H1 (cell line): Measurements from ENCODE around the gene ETFB. TPM values are rescaled to one million over a fixed set of nuclear protein-coding genes. Genes with fewer than 3 reads are reported as not detected.

Experiments used
- CTCF ChIA-PET: fragments of 300-600 bp; sonication (Branson Sonifier 250); formaldehyde crosslinking; loops from one replicate; lab custom pipeline; 2021; ENCODE audit not compliant: partially characterized antibody; lab: Charles Lee
- POLR2A ChIA-PET: fragments of 300-600 bp; sonication (Branson Sonifier 250); formaldehyde crosslinking; loops from one replicate; lab custom pipeline; 2021; ENCODE audit warnings: inconsistent platforms; ENCODE audit not compliant: partially characterized antibody; lab: Charles Lee
- DNase-seq, 2 experiments: peaks; one replicate each; pipeline versions ENCODE4 v3.0.0 to v3.0.0-alpha.2; 2010 to 2022; ENCODE audit warnings: low spot score in 2 of 2, low read depth in 1 of 2, mixed read lengths in 1 of 2
- FAIRE-seq: peaks from 2 replicates; lab custom pipeline; 2011; peaks lifted over from hg19 to GRCh38; lab: Jason Lieb, UNC
- H2AFZ ChIP-seq: 2 replicates; pipeline ENCODE4 v1.8.1; 2012; ENCODE audit warnings: low read length, inconsistent platforms
- H2AK5ac ChIP-seq: 2 replicates; pipeline ENCODE4 v1.6.1; 2013; ENCODE audit warnings: low read depth, low read length
- H2BK120ac ChIP-seq: replicated peaks from 2 replicates; pipeline ENCODE3; 2013; ENCODE audit warnings: low read depth, low read length, inconsistent platforms
- H2BK12ac ChIP-seq: 2 replicates; pipeline ENCODE4 v1.6.1; 2013; ENCODE audit warnings: low read depth, low read length
- H2BK15ac ChIP-seq: 2 replicates; pipeline ENCODE4 v1.6.1; 2013; ENCODE audit warnings: low read length
- H2BK20ac ChIP-seq: 2 replicates; pipeline ENCODE4 v1.6.1; 2013; ENCODE audit warnings: low read length
- H2BK5ac ChIP-seq: 2 replicates; pipeline ENCODE4 v1.6.1; 2013; ENCODE audit warnings: low read depth, low read length
- H3K14ac ChIP-seq: 2 replicates; pipeline ENCODE4 v1.6.1; 2013; ENCODE audit warnings: inconsistent platforms; ENCODE audit not compliant: insufficient read length
- H3K18ac ChIP-seq: 2 replicates; pipeline ENCODE4 v1.6.1; 2013; ENCODE audit warnings: low read length; ENCODE audit errors: extremely low read depth
- H3K23ac ChIP-seq: 2 replicates; pipeline ENCODE4 v1.6.1; 2013; ENCODE audit warnings: inconsistent platforms; ENCODE audit not compliant: insufficient read length
- H3K23me2 ChIP-seq: 2 replicates; pipeline ENCODE4 v1.6.1; 2013; ENCODE audit warnings: low read depth, low read length
- H3K27ac ChIP-seq: 2 replicates; pipeline ENCODE4 v1.6.1; 2011; ENCODE audit warnings: low read depth, low read length, inconsistent platforms
- H3K27me3 ChIP-seq, 4 experiments: replicated peaks in 1 of 4; 1 replicate in 1 of 4; 2 replicates in 3 of 4; pipeline versions ENCODE4 v1.6.1 to v1.8.1; 2011 to 2013; ENCODE audit warnings: low read length in 3 of 4, mild to moderate bottlenecking in 3 of 4, inconsistent platforms in 2 of 4, mixed read lengths in 2 of 4, moderate library complexity in 1 of 4; ENCODE audit not compliant: control insufficient read depth in 3 of 4, insufficient read depth in 3 of 4; ENCODE audit errors: extremely low read depth in 1 of 4
- H3K36me3 ChIP-seq, 4 experiments: 2 replicates each; pipeline versions ENCODE4 v1.6.1 to v1.8.1; 2011 to 2013; ENCODE audit warnings: mild to moderate bottlenecking in 4 of 4, low read length in 3 of 4, moderate library complexity in 2 of 4, control low read depth in 1 of 4, inconsistent platforms in 1 of 4; ENCODE audit not compliant: insufficient read depth in 4 of 4, control insufficient read depth in 2 of 4
- H3K4ac ChIP-seq: replicated peaks from 2 replicates; pipeline ENCODE3; 2013; ENCODE audit warnings: low read length, low read depth, mixed read lengths, inconsistent platforms; ENCODE audit not compliant: insufficient read length
- H3K4me1 ChIP-seq, 4 experiments: replicated peaks in 1 of 4; 1 replicate in 1 of 4; 2 replicates in 3 of 4; pipeline versions ENCODE4 v1.6.1 to v1.8.1; 2011 to 2013; ENCODE audit warnings: low read length in 3 of 4, inconsistent platforms in 2 of 4, mixed read lengths in 1 of 4; ENCODE audit not compliant: insufficient read depth in 4 of 4, control insufficient read depth in 3 of 4
- H3K4me2 ChIP-seq, 2 experiments: 2 replicates each; pipeline versions ENCODE4 v1.6.1 to v1.8.1; 2011 to 2013; ENCODE audit warnings: low read depth in 2 of 2, low read length in 2 of 2, control low read depth in 1 of 2, inconsistent platforms in 1 of 2, mild to moderate bottlenecking in 1 of 2; ENCODE audit not compliant: insufficient read depth in 1 of 2
- H3K4me3 ChIP-seq, 4 experiments: fragments of 200-600, 300-600 bp in 1 of 4; sonication (generic), shearing (Covaris generic), sonication (Bioruptor Twin) in 1 of 4; 2 replicates each; pipeline versions ENCODE4 v1.5.1 to v1.8.1; 2011 to 2016; ENCODE audit warnings: low read length in 4 of 4, low read depth in 3 of 4, control low read depth in 2 of 4, inconsistent platforms in 2 of 4, mild to moderate bottlenecking in 2 of 4, mixed read lengths in 1 of 4, moderate library complexity in 1 of 4; ENCODE audit not compliant: insufficient read depth in 2 of 4; ENCODE audit errors: extremely low read depth in 1 of 4
- H3K56ac ChIP-seq: replicated peaks from 2 replicates; pipeline ENCODE3; 2013; ENCODE audit warnings: low read depth, mild to moderate bottlenecking, mixed read lengths, low read length, inconsistent platforms; ENCODE audit not compliant: insufficient read length
- H3K79me1 ChIP-seq: 2 replicates; pipeline ENCODE4 v1.6.1; 2013; ENCODE audit warnings: low read depth, low read length, control low read depth
- H3K79me2 ChIP-seq, 2 experiments: 2 replicates each; pipeline versions ENCODE4 v1.6.1 to v1.8.1; 2012 to 2013; ENCODE audit warnings: low read length in 2 of 2, mild to moderate bottlenecking in 2 of 2, inconsistent platforms in 1 of 2; ENCODE audit not compliant: insufficient read depth in 2 of 2, control insufficient read depth in 1 of 2
- H3K9ac ChIP-seq, 4 experiments: replicated peaks in 1 of 4; 1 replicate in 1 of 4; 2 replicates in 3 of 4; pipeline versions ENCODE4 v1.6.1 to v1.8.1; 2011 to 2013; ENCODE audit warnings: low read depth in 3 of 4, low read length in 3 of 4, control low read depth in 2 of 4, mild to moderate bottlenecking in 2 of 4, moderate library complexity in 2 of 4, inconsistent platforms in 1 of 4; ENCODE audit errors: extremely low read depth in 1 of 4
- H3K9me3 ChIP-seq, 2 experiments: 2 replicates each; pipeline versions ENCODE4 v1.6.1 to v1.8.1; 2012 to 2013; ENCODE audit warnings: mild to moderate bottlenecking in 2 of 2, moderate library complexity in 2 of 2, control low read depth in 1 of 2, inconsistent platforms in 1 of 2, low read depth in 1 of 2, low read length in 1 of 2, mixed read lengths in 1 of 2; ENCODE audit not compliant: insufficient read depth in 2 of 2
- H4K20me1 ChIP-seq, 2 experiments: replicated peaks in 1 of 2; 2 replicates each; pipeline versions ENCODE3 to v1.8.1; 2011 to 2013; ENCODE audit warnings: inconsistent platforms in 2 of 2, low read length in 2 of 2, mild to moderate bottlenecking in 1 of 2; ENCODE audit not compliant: insufficient read depth in 2 of 2, control insufficient read depth in 1 of 2
- H4K5ac ChIP-seq: 2 replicates; pipeline ENCODE4 v1.6.1; 2013; ENCODE audit warnings: low read length, low read depth, mixed read lengths, inconsistent platforms; ENCODE audit not compliant: insufficient read length
- H4K8ac ChIP-seq: 2 replicates; pipeline ENCODE4 v1.8.0; 2013; ENCODE audit warnings: mild to moderate bottlenecking, moderate library complexity, low read length, inconsistent platforms; ENCODE audit not compliant: insufficient read depth; ENCODE audit errors: extremely low read depth
- H4K91ac ChIP-seq: replicated peaks from 2 replicates; pipeline ENCODE3; 2013; ENCODE audit warnings: low read length, mixed read lengths, inconsistent platforms; ENCODE audit not compliant: insufficient read length
- E2F6 ChIP-seq: IDR thresholded peaks from 2 replicates; pipeline ENCODE4 v1.6.1; 2012; ENCODE audit warnings: inconsistent platforms
- GTF2F1 ChIP-seq: IDR thresholded peaks from 2 replicates; pipeline ENCODE4 v1.6.1; 2012; ENCODE audit warnings: low read depth, low read length, improper control_type of control experiment, borderline replicate concordance
- HDAC6 ChIP-seq: IDR thresholded peaks from one replicate; pipeline ENCODE4 v1.7.1; 2012; ENCODE audit warnings: low read depth, mild to moderate bottlenecking, inconsistent platforms, low read length, moderate library complexity
- MAFK ChIP-seq: IDR thresholded peaks from 2 replicates; pipeline ENCODE4 v1.6.1; 2012; ENCODE audit warnings: low read depth, mild to moderate bottlenecking, improper control_type of control experiment, low read length
- NANOG ChIP-seq: IDR thresholded peaks from 2 replicates; pipeline ENCODE4 v1.6.1; 2011; ENCODE audit warnings: low read length, low read depth, mild to moderate bottlenecking, inconsistent platforms; ENCODE audit not compliant: insufficient read depth, poor library complexity, severe bottlenecking
- POLR2AphosphoS5 ChIP-seq: IDR thresholded peaks from 2 replicates; pipeline ENCODE4 v1.6.1; 2011; ENCODE audit warnings: low read depth, low read length
- RAD21 ChIP-seq, 2 experiments: IDR thresholded peaks in 1 of 2; conservative IDR thresholded peaks in 1 of 2; 2 replicates each; pipeline ENCODE4 v1.6.1; 2011; ENCODE audit warnings: low read depth in 2 of 2, low read length in 2 of 2, improper control_type of control experiment in 1 of 2, inconsistent platforms in 1 of 2, mild to moderate bottlenecking in 1 of 2, moderate library complexity in 1 of 2
- SP1 ChIP-seq: IDR thresholded peaks from 2 replicates; pipeline ENCODE4 v1.6.1; 2011; ENCODE audit warnings: low read depth, low read length
- SRF ChIP-seq: IDR thresholded peaks from 2 replicates; pipeline ENCODE4 v1.6.1; 2011; ENCODE audit warnings: mild to moderate bottlenecking, low read depth, low read length, moderate library complexity
- TAF7 ChIP-seq: optimal IDR thresholded peaks from 2 replicates; pipeline ENCODE3; 2011; ENCODE audit warnings: low read depth, mild to moderate bottlenecking, inconsistent platforms, low read length, moderate library complexity, borderline replicate concordance
- TBP ChIP-seq: IDR thresholded peaks from 2 replicates; pipeline ENCODE4 v1.6.1; 2011; ENCODE audit warnings: low read depth, low read length, improper control_type of control experiment
- WGBS, 2 experiments: shearing (Covaris generic) in 1 of 2; methylation state at CpG; one replicate each; pipeline versions ENCODE4 v1.1.6 to v1.1.7; 2013 to 2015; ENCODE audit warnings: low lambda C conversion rate in 2 of 2, mixed read lengths in 2 of 2, inconsistent platforms in 1 of 2, low coverage in 1 of 2, missing lambda C conversion rate in 1 of 2; ENCODE audit not compliant: insufficient replicate concordance in 2 of 2, insufficient coverage in 1 of 2, insufficient read length in 1 of 2; ENCODE audit errors: extremely low coverage in 1 of 2, missing lambda C conversion rate in 1 of 2; 5-methylcytosine and 5-hydroxymethylcytosine counted together
- polyA plus RNA-seq, 7 experiments: library from polyadenylated mRNA; depleted of rRNA in 3 of 7; stranded (reverse) in 5 of 7; unstranded in 2 of 7; fragments of >200 nt in 5 of 7; fragments of 200-250 nt in 2 of 7; gene quantifications; 1 replicate in 5 of 7; 2 replicates in 1 of 7; 4 replicates in 1 of 7; pipeline versions ENCODE4 v1.2.1 to v1.2.3, GENCODE V29; 2011 to 2013; ENCODE audit warnings: missing spikeins in 2 of 7, mixed read lengths in 2 of 7
- total RNA-seq: library from RNA; stranded (reverse); fragmentation: NEBNext Ultra II Directional; extraction: Animal tissue kit (Norgen Biotek cat#: 25700); gene quantifications from 2 replicates; pipeline ENCODE4 v1.2.1, GENCODE V29; 2021

Gene ETFB
- total and polyA plus RNA-seq, 2 of the 8 experiments (the other 6 are each of a cell fraction or from before 2014, with no cell fraction given), result 40.0 to 66.5 TPM

- H3K36me3 ChIP-seq, result peaks cover 0 to 7% (median 0%) of the 10 kb centered on the region in 4 experiments; a peak in 1 of 8 replicates
- peak overlapping the region; percentile 54 for H4K91ac ChIP-seq
- H2BK20ac ChIP-seq, result no peak overlapping the region
- CTCF ChIA-PET, result no interaction called here
- H3K4me2 ChIP-seq, result no peak overlapping the region
- no peak overlapping the region for H3K14ac ChIP-seq
- no peaks in the 10 kb centered on the region for H3K9me3 ChIP-seq
- no peak overlapping the region for H2BK15ac ChIP-seq
- H4K20me1 ChIP-seq, result peaks cover 4 to 26% of the 10 kb centered on the region in 2 experiments
- H2BK12ac ChIP-seq, result no peak overlapping the region
- no peak overlapping the region for H2BK120ac ChIP-seq
- H4K8ac ChIP-seq, result no peak overlapping the region
- TF ChIP-seq NANOG, result no peak
- no peak for TF ChIP-seq POLR2AphosphoS5
- no peak for TF ChIP-seq RAD21 (IDR thresholded peaks at IDR 0.05 in 1 of 2, conservative IDR thresholded peaks at IDR 0.05 in 1 of 2; ENCODE audit: low read depth in 2 of 2, low read length in 2 of 2)
- TF ChIP-seq SRF, result no peak
- no peak for TF ChIP-seq MAFK
- no peak for TF ChIP-seq GTF2F1
- no peak for TF ChIP-seq HDAC6
- TF ChIP-seq TAF7, result no peak
- no peak for TF ChIP-seq TBP
- TF ChIP-seq E2F6, result no peak
- no peak for TF ChIP-seq SP1
- peaks cover 0 to 2% (median 0%) of the 10 kb centered on the region in 4 experiments; a peak in 1 of 7 replicates for H3K27me3 ChIP-seq
- peaks cover 8% of the 10 kb centered on the region; the same call in 1 of the 2 replicates for H3K23me2 ChIP-seq
- no peak overlapping the region for H2AK5ac ChIP-seq
- no peak overlapping the region for H4K5ac ChIP-seq
- no peaks in the 10 kb centered on the region for H3K79me2 ChIP-seq
- H3K4ac ChIP-seq, result no peak overlapping the region
- FAIRE-seq (no peak), DNase-seq (no peak)
- no peak overlapping the region for H2BK5ac ChIP-seq
- no peak overlapping the region for H3K27ac ChIP-seq
- WGBS, 2 experiments, result 80% methylated on average over 14 of the region's 14 CpGs; no CpG with 5 or more reads in 1 of the 2 experiments
- no peak overlapping the region; the same call in 1 of the 2 replicates for H3K18ac ChIP-seq
- H3K4me3 ChIP-seq, result no peak overlapping the region
- H2AFZ ChIP-seq, result no peak overlapping the region
- POLR2A ChIA-PET, result interaction anchor here (0.8 kb wide), 1 partner anchor 9 kb away, joined by 3 read pairs; no protein-coding TSS in a partner anchor
- H3K23ac ChIP-seq, result no peak overlapping the region
- peaks cover 14% of the 10 kb centered on the region for H3K79me1 ChIP-seq
- no peak overlapping the region for H3K9ac ChIP-seq
- H3K4me1 ChIP-seq, result peaks cover 0 to 4% (median 2%) of the 10 kb centered on the region in 4 experiments; a peak in 3 of 7 replicates
- no peak overlapping the region for H3K56ac ChIP-seq
Measured at GRCh38 chr19:51321799-51322198, 44.4 kb downstream of the ETFB start.
